Natural killer cell (primary cell): ENCODE results near the gene ITGAV. TPM values are rescaled to one million over a fixed set of nuclear protein-coding genes. Genes with fewer than 3 reads are reported as not detected.

Source experiments
- ATAC-seq, 3 donors: fragments of 150-1000 bp in 2 of 3; fragments of 200-7000 bp in 1 of 3; cut with Tn5 transposase; 1 replicate in 1 of 3; 2 replicates in 2 of 3; pipeline ENCODE4 v1.10.0; 2021; ENCODE audit warnings: mild to moderate bottlenecking in 2 of 3, moderate library complexity in 2 of 3
- DNase-seq, 2 donors: peaks; one replicate each; pipeline versions ENCODE4 v3.0.0 to v3.0.0-alpha.2; 2013 to 2021; ENCODE audit warnings: mixed read lengths in 1 of 2
- H3K27ac ChIP-seq: one replicate; pipeline ENCODE4 v1.5.1; 2013; ENCODE audit warnings: mild to moderate bottlenecking, low read length
- H3K27me3 ChIP-seq: one replicate; pipeline ENCODE4 v1.6.1; 2013; ENCODE audit warnings: low read length; ENCODE audit not compliant: control insufficient read depth, insufficient read depth
- H3K36me3 ChIP-seq: one replicate; pipeline ENCODE4 v1.6.1; 2013; ENCODE audit warnings: low read length; ENCODE audit not compliant: control insufficient read depth, insufficient read depth
- H3K4me1 ChIP-seq: one replicate; pipeline ENCODE4 v1.6.1; 2013; ENCODE audit warnings: low read length; ENCODE audit not compliant: control insufficient read depth, insufficient read depth
- H3K4me3 ChIP-seq: one replicate; pipeline ENCODE4 v1.5.1; 2013; ENCODE audit warnings: low read length
- H3K9me3 ChIP-seq: one replicate; pipeline ENCODE4 v1.6.1; 2013; ENCODE audit warnings: low read length; ENCODE audit not compliant: control insufficient read depth, insufficient read depth
- H3K27ac Mint-ChIP-seq, 2 donors: one replicate each; pipeline ENCODE4 v1.8.0; 2022; ENCODE audit warnings: mild to moderate bottlenecking in 2 of 2, mixed read lengths in 2 of 2, moderate library complexity in 1 of 2
- H3K27me3 Mint-ChIP-seq, 2 donors: one replicate each; pipeline ENCODE4 v1.8.0; 2022; ENCODE audit warnings: low read depth in 2 of 2, mixed read lengths in 2 of 2
- H3K36me3 Mint-ChIP-seq: one replicate; pipeline ENCODE4 v1.8.0; 2022; ENCODE audit warnings: mixed read lengths
- H3K4me1 Mint-ChIP-seq, 2 donors: one replicate each; pipeline ENCODE4 v1.8.0; 2022; ENCODE audit warnings: mixed read lengths in 2 of 2
- H3K4me3 Mint-ChIP-seq: one replicate; pipeline ENCODE4 v1.8.0; 2022; ENCODE audit warnings: mild to moderate bottlenecking, moderate library complexity, mixed read lengths
- H3K9me3 Mint-ChIP-seq, 2 donors: one replicate each; pipeline ENCODE4 v1.8.0; 2022; ENCODE audit warnings: mixed read lengths in 2 of 2
- CTCF ChIP-seq: fragments of 200-600 bp; IDR thresholded peaks from one replicate; pipeline ENCODE4 v1.8.0; 2022; ENCODE audit warnings: antibody characterized with exemption
- WGBS: methylation state at CpG from one replicate; pipeline ENCODE4 v1.1.7; 2013; ENCODE audit warnings: missing lambda C conversion rate; ENCODE audit not compliant: insufficient coverage; 5-methylcytosine and 5-hydroxymethylcytosine counted together
- intact Hi-C: fragments of 100-400 bp; cut with micrococcal nuclease; formaldehyde crosslinking; loops from one replicate; pipeline ENCODE4 v1.14.2; 2022
- total RNA-seq, 4 donors: library from RNA; stranded (reverse); fragments of 120-200 nt in 1 of 4; gene quantifications; one replicate each; pipeline versions ENCODE4 v1.2.3 to v1.2.4, GENCODE V29; 2013 to 2022

The ITGAV gene
- total RNA-seq, 3 donors from 2014 or later (not counting 1 experiment from before 2014, with no cell fraction given), result 10.7 to 14.7 (median 12.0) TPM

GRCh38 chr2:186724736-186725135 lies 134.9 kb downstream of the ITGAV start:
- Mint-ChIP-seq H3K27me3 (no peaks in the 10 kb centered on the region), H3K9me3 (no peaks in the 10 kb centered on the region), H3K4me3 (no peak overlapping the region), H3K4me1 (no peaks in the 10 kb centered on the region), H3K27ac (no peak overlapping the region), H3K36me3 (no peaks in the 10 kb centered on the region)
- no peaks in the 10 kb centered on the region for H3K4me1 ChIP-seq
- H3K4me3 ChIP-seq, result no peak overlapping the region
- H3K27ac ChIP-seq, result no peak overlapping the region
- intact Hi-C loops, result no loop called here
- no peaks in the 10 kb centered on the region for H3K9me3 ChIP-seq
- DNase-seq (no peak), ATAC-seq (no peak)
- H3K36me3 ChIP-seq, result no peaks in the 10 kb centered on the region
- H3K27me3 ChIP-seq, result no peaks in the 10 kb centered on the region
- WGBS, result 90% methylated on average over 7 of the region's 7 CpGs
- no peak for TF ChIP-seq CTCF

GRCh38 chr2:186725783-186726182 lies 135.9 kb downstream of the ITGAV start:
- no peaks in the 10 kb centered on the region for H3K4me1 ChIP-seq
- no peak overlapping the region for H3K27ac ChIP-seq
- Mint-ChIP-seq H3K4me1 (no peaks in the 10 kb centered on the region), H3K27ac (no peak overlapping the region), H3K36me3 (no peaks in the 10 kb centered on the region), H3K27me3 (no peaks in the 10 kb centered on the region), H3K9me3 (no peaks in the 10 kb centered on the region), H3K4me3 (no peak overlapping the region)
- DNase-seq (no peak), ATAC-seq (no peak)
- H3K9me3 ChIP-seq, result no peaks in the 10 kb centered on the region
- H3K4me3 ChIP-seq, result no peak overlapping the region
- WGBS, result 100% methylated on average over 1 of the region's 1 CpG
- TF ChIP-seq CTCF, result no peak
- no peaks in the 10 kb centered on the region for H3K36me3 ChIP-seq
- intact Hi-C loops, result no loop called here
- H3K27me3 ChIP-seq, result no peaks in the 10 kb centered on the region

GRCh38 chr2:186726938-186727337 lies 137.1 kb downstream of the ITGAV start:
- TF ChIP-seq CTCF, result no peak
- ATAC-seq (no peak), DNase-seq (no peak)
- Mint-ChIP-seq H3K36me3 (no peaks in the 10 kb centered on the region), H3K4me3 (no peak overlapping the region), H3K27me3 (no peaks in the 10 kb centered on the region), H3K4me1 (no peaks in the 10 kb centered on the region), H3K27ac (no peak overlapping the region), H3K9me3 (no peaks in the 10 kb centered on the region)
- intact Hi-C loops, result no loop called here
- whole genome bisulfite sequencing, result 77% methylated on average over 3 of the region's 3 CpGs
- no peaks in the 10 kb centered on the region for H3K4me1 ChIP-seq
- no peaks in the 10 kb centered on the region for H3K27me3 ChIP-seq
- H3K27ac ChIP-seq, result no peak overlapping the region
- no peaks in the 10 kb centered on the region for H3K9me3 ChIP-seq
- H3K4me3 ChIP-seq, result no peak overlapping the region
- H3K36me3 ChIP-seq, result no peaks in the 10 kb centered on the region

- Histone ChIP-seq H3K4me3 (no peak overlapping the region), H3K27ac (no peak overlapping the region), H3K36me3 (no peaks in the 10 kb centered on the region), H3K4me1 (no peaks in the 10 kb centered on the region), H3K9me3 (peaks cover 5% of the 10 kb centered on the region), H3K27me3 (no peaks in the 10 kb centered on the region)
- no peaks in the 10 kb centered on the region for H3K9me3 Mint-ChIP-seq
- H3K27ac Mint-ChIP-seq, result no peak overlapping the region
- H3K36me3 Mint-ChIP-seq, result no peaks in the 10 kb centered on the region
- 88% methylated on average over 1 of the region's 2 CpGs for WGBS
- H3K27me3 Mint-ChIP-seq, result no peaks in the 10 kb centered on the region
- H3K4me1 Mint-ChIP-seq, result no peaks in the 10 kb centered on the region
- no peak for ATAC-seq
- intact Hi-C loops, result no loop called here
- no peak for DNase-seq
- H3K4me3 Mint-ChIP-seq, result no peak overlapping the region
- no peak for TF ChIP-seq CTCF
Measured at GRCh38 chr2:186728631-186729030, 138.8 kb downstream of the ITGAV start.
